Activated gamma-delta T cell (primary cell): ENCODE measurements around the gene THSD7B.
"Not testable (repeated sequence)": the region's sequence is repeated elsewhere in the genome, so short reads cannot be mapped to it uniquely, and the experiment has no call there.

Experiments used
- DNase-seq: peaks from one replicate; lab custom pipeline; 2025; lab: John Stamatoyannopoulos, UW

The THSD7B gene

GRCh38 chr2:137677466-137677865 lies 912.1 kb downstream of the THSD7B start:
- DNase-seq: no peak

DNA sequence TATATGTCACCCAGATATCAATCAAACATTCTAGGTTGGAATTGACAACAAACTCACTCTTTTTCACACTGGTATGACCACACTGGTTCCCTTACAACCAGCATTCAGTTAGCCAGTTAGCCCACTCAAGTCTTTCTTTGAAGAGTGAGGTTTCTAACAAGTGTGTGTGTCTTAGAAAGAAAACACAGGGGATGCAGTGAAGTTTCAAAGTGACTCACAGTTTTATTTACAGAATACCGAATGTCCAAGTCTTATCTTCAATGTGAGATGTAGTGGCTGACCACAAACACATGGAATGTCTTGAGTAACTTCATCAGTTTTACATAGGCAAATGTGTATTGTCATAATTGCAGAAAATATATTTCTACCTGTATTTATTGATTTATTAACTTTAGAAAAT lies 924.2 kb downstream of the THSD7B start:
- no peak for DNase-seq

DNA sequence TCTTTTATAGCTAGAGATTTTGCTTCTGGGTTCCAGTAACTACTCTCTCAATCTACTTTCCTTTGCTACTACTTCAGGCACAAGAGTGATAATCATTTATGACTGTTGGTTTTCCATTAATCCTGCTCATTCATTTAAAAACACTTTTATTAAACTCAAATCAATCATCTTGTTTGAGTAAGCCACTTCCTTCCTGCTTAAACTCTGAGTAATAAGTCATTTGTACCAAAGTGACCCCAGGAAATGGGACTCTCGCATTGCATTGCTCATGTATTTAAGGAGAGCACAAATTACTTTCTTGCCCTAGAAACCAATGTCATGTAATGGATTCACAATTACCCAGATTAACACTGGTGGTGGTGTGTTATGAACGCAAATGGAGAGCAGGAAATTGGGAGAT lies 928.2 kb downstream of the THSD7B start:
- DNase-seq: no peak

DNA sequence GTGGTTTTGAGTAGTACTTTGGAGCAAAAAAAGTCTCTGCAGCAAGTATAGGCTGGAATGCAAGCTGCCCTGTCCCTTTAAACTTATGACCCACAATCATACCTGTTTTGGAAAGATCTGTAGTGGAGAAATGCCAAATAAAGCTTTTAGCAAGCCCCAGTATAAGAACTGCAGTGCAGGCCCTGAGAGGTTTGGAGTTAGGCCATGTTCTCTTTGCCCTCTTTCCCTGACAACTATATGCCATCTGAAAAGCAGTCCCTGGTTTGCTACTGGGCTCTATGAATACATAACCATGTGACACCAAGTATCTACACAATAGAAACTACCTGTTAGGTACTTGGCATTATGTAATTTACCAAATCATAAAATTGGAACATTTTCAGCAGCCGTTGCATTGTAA lies 931.6 kb downstream of the THSD7B start:
- DNase-seq: no peak

DNA sequence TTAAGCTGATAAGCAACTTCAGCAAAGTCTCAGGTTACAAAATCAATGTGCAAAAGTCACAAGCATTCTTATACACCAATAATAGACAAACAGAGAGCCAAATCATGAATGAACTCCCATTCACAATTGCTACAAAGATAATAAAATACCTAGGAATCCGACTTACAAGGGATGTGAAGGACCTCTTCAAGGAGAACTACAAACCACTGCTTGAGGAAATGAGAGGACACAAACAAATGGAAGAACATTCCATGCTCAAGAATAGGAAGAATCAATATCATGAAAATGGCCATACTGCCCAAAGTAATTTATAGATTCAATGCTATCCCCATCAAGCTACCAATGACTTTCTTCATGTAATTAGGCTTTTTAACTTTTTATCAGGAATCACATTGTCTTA lies 934.9 kb downstream of the THSD7B start:
- DNase-seq: not testable (repeated sequence)

GRCh38 chr2:137700681-137701080 lies 935.3 kb downstream of the THSD7B start:
- no peak for DNase-seq

- DNase-seq: no peak
Observed at GRCh38 chr2:137705296-137705695, 940.0 kb downstream of the THSD7B start.

DNA sequence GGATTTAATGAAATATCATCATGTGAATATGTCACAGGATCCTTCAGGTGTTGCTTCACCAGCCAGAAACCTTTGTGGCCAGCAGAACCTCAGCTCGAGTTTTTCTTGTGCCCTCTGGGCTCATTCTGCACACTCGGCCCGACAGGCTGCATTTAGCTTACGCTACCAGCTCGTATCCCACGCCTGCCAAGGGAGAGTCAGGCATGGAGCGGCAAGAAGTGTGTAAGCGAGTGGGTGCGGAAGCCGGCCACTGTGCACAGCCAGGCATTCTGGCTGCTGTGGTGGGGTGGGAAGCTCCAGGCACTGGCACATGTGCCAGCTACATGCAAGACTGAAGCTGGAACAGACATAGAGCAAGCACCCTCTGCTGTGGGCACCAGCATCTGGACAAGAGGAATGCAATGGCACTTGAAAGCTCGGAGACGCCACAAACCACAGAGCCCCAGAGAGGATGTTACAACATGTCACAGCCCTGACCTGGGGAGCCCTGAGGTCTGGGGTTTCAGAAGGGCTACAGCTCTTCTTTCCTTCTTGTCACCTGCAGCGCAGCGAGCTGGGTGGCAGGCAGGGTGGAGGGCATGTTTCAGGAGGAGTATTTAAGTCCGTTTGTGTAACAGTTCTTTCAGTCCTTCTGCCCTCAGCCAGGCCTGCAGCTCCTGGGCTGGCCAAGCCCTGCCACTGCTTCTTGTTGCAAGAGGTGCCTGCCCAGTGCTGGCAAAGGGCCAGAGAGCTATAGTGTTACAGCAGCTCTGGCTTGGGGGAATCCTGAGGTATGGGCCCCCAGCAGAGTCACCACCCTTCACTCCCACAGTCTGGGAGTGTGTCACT lies 941.7 kb downstream of the THSD7B start:
- no peak for DNase-seq

DNA sequence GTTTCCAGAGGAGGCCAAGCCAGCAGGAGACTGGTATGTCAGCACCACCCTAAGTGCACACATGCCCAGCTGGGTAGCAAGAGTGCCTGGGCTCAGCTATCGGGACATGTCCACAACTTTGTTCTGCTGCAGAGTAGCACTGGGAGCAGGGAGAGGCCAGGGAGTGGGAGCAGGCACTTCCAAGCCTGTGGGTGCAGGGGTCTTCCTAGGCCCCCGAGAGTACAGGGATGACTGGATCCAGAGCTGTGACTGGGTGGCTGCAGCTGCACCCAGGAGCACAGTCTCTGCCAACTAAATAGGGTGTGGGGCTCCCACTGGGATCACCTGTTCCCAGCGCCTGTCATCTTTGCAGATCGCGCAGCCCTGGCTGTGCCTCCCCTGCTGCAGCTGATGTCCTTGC lies 943.0 kb downstream of the THSD7B start:
- no peak for DNase-seq

DNA sequence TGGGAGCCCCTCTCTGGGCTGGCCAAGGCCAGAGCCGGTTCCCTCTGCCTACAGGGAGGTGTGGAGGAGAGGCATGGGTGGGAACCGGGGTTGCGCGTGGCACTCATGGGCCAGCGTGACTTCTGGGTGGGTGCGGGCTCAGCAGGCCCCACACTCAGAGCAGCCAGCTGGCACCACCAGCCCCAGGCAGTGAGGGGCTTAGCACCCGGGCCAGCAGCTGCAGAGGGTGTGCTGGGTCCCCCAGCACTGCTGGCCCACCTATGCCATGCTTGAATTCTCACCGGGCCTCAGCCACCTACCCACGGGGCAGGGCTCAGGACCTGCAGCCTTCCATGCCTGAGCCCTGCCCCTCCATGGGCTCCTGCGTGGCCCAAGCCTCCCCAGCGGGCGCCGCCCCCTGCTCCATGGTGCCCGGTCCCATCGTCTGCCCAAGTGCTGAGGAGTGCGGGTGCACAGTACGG lies 950.4 kb downstream of the THSD7B start:
- DNase-seq: no peak

GRCh38 chr2:137718786-137719185 lies 953.4 kb downstream of the THSD7B start:
- no peak for DNase-seq

DNA sequence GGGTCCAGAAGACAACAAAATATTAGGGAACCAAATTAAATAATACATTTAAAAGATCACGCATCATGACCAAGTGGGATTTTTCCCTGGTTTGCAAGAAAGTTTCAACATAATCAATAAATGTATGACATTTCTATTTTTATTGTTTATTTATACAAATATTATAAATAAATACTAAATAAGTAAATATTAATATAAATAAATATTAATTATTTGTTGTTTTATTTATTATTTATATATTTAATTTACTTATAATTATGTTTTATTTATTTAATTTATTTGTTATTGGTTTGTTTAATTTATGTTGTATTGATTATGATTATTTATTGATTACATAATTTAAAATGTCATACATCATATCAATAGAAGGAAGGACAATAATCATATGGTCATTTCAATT lies 956.4 kb downstream of the THSD7B start:
- no peak for DNase-seq

DNA sequence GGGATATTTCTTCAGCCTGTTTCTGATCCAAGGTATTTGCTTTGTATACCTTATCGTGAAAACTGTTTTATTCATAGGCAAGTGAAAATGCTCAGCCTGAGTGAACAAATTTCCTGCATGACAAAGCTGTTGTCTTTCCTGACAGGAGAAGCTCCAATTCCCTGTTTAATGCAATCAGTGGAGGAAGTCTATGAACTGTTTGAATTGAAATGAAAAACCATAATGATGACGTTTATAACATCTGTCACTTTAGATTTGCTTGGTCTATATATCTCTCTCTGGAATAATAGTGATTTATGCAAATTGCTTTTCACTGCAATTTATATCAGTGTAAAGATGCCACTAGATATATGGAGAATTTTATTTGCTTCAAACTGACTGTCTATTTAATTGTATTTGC lies 959.6 kb downstream of the THSD7B start:
- DNase-seq: no peak
